Epithelial cell of proximal tubule (primary cell): ENCODE data around the gene SPATA24. TPM values are rescaled to one million over a fixed set of nuclear protein-coding genes. Genes with fewer than 3 reads are reported as not detected.
"Not testable (repeated sequence)": the region's sequence is repeated elsewhere in the genome, so short reads cannot be mapped to it uniquely, and the experiment has no call there.

Experiments
- DNase-seq: peaks from one replicate; pipeline ENCODE4 v3.0.0-alpha.2; 2011; ENCODE audit warnings: low read depth
- H3K4me3 ChIP-seq: 2 replicates; pipeline ENCODE4 v1.5.1; 2011; ENCODE audit warnings: low read depth, mild to moderate bottlenecking, low read length
- CTCF ChIP-seq: conservative IDR thresholded peaks from 2 replicates; pipeline ENCODE4 v1.5.1; 2012; ENCODE audit warnings: low read depth, mild to moderate bottlenecking, low read length
- total RNA-seq: library from RNA; depleted of rRNA; stranded (reverse); fragments of >200 nt; gene quantifications from 2 replicates; pipeline ENCODE4 v1.2.3, GENCODE V29; 2015

SPATA24 gene
- total RNA-seq = 2.2 and 5.3 TPM in 2 replicates

- peak; percentile 65 for DNase-seq
- no peak for TF ChIP-seq CTCF
Measured at GRCh38 chr5:139403787-139404483, at the start of gene SPATA24. TSS of gene SPATA24 (minus strand) at chr5:139404089. CDS start at chr5:139404060, 29 bp downstream.

GRCh38 chr5:139451878-139452660 lies 48.2 kb upstream of the SPATA24 start:
- DNase-seq = no peak
- no peak for TF ChIP-seq CTCF

More at GRCh38 chr5:139403787-139404483, at the start of gene SPATA24:
- H3K4me3 ChIP-seq = peak within 1 kb of the TSS; percentile 56

GRCh38 chr5:139451176-139451575 lies 47.3 kb upstream of the SPATA24 start:
- H3K4me3 ChIP-seq = no peak overlapping the region
- no peak for DNase-seq
- no peak for TF ChIP-seq CTCF

More at GRCh38 chr5:139451878-139452660, 48.2 kb upstream of the SPATA24 start:
- no peak overlapping the region for H3K4me3 ChIP-seq

- H3K4me3 ChIP-seq = no peak overlapping the region
- TF ChIP-seq CTCF = no peak
- no peak for DNase-seq
Measured at GRCh38 chr5:139446956-139447779, 43.3 kb upstream of the SPATA24 start.

DNA sequence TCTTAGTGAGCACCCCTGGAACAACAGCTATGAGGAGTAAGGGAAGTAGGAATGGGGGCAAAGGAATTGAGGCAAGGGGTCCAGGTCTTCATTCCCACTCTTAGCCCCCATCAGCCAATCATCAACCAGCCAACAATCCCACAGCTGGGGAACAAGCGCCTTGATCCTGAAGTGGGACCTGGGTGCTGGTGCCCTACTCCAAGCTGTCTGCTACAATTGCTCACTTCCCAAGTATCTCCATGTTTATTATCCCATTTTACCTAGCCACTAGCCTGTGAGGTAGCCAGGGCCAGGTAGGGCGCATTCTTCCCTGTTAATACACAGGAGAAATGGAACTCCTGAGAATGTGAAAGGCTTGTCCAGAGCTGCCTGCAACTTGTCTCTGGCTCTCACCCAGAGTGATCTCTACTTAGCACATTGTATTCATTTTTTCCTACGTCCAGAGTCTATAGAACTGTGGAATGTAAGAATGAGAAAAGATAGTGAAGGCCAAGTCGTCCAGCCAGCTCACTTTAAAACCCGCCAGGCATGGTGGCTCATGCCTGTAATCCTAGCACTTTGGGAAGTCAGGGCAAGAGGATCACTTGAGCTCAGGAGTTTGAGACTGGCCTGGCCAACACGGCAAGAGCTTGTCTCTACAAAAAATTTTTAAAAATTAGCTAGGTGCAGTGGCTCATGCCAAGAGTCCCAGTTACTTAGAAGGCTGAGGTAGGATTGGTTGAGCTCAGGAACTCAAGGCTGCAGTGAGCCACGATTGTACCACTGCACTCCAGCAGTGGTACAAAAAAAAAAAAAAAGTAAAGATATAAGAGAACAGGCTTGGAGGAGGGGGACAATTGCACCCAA lies 41.7 kb upstream of the SPATA24 start:
- TF ChIP-seq CTCF = no peak
- no peak overlapping the region for H3K4me3 ChIP-seq
- DNase-seq = no peak

- H3K4me3 ChIP-seq = no peak overlapping the region
- no peak for TF ChIP-seq CTCF
- no peak for DNase-seq
Measured at GRCh38 chr5:139443831-139444453, 40.1 kb upstream of the SPATA24 start.

GRCh38 chr5:139440416-139440815 lies 36.5 kb upstream of the SPATA24 start:
- H3K4me3 ChIP-seq, DNase-seq: not testable (repeated sequence)
